ENCODE data around the gene SERPINA1. TPM values are rescaled to one million over a fixed set of nuclear protein-coding genes. Genes with fewer than 3 reads are reported as not detected.

Gene SERPINA1
- total RNA-seq, 4 donors from 2014 or later = 10.5 to 25.4 (median 18.9) TPM

- H3K9me3 ChIP-seq = no peaks in the 10 kb centered on the region
- H3K4me3 ChIP-seq (replicated peaks in 1 of 3) = no peak overlapping the region
- 21 to 29% methylated on average over 4 of the region's 4 CpGs for WGBS, 2 donors
- no peaks in the 10 kb centered on the region for H3K4me1 ChIP-seq
- TF ChIP-seq, protein P1, sequence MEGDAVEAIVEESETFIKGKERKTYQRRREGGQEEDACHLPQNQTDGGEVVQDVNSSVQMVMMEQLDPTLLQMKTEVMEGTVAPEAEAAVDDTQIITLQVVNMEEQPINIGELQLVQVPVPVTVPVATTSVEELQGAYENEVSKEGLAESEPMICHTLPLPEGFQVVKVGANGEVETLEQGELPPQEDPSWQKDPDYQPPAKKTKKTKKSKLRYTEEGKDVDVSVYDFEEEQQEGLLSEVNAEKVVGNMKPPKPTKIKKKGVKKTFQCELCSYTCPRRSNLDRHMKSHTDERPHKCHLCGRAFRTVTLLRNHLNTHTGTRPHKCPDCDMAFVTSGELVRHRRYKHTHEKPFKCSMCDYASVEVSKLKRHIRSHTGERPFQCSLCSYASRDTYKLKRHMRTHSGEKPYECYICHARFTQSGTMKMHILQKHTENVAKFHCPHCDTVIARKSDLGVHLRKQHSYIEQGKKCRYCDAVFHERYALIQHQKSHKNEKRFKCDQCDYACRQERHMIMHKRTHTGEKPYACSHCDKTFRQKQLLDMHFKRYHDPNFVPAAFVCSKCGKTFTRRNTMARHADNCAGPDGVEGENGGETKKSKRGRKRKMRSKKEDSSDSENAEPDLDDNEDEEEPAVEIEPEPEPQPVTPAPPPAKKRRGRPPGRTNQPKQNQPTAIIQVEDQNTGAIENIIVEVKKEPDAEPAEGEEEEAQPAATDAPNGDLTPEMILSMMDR (IDR thresholded peaks at IDR 0.05) = no peak
- no peak for TF ChIP-seq POLR2A (IDR thresholded peaks at IDR 0.05)
- H3K36me3 ChIP-seq = no peaks in the 10 kb centered on the region
- intact Hi-C loops (cut with DNase I) = no loop called here
- DNase-seq = no peak
- H3K27me3 ChIP-seq = no peaks in the 10 kb centered on the region
- H3K27ac ChIP-seq = no peak overlapping the region
Observed at GRCh38 chr14:94408546-94409095, 20.2 kb upstream of the SERPINA1 start.

DNA sequence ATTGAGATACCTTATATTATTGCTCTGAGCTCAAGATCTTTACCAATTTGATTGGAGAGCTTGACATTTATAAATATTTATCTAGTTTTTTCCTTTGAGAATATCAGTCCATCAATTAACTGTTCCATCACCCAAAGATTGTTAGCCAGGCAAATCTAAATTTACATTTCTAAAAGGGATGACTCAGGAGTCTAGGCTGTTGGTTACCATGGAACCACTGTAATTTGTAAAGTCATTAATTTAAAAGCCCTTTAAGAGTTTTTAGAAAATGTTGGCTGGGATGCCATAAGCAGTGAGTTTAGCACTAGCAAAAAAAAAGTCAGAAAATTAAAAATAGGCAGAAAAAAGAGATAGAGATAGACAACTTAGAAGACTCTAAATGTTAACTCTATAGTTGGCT is 19.5 kb upstream of the SERPINA1 start:
- Histone ChIP-seq H3K27me3 (no peaks in the 10 kb centered on the region), H3K27ac (no peak overlapping the region), H3K4me1 (no peaks in the 10 kb centered on the region), H3K4me3 (replicated peaks in 1 of 3) (no peak overlapping the region), H3K9me3 (no peaks in the 10 kb centered on the region), H3K36me3 (no peaks in the 10 kb centered on the region)
- TF ChIP-seq POLR2A (IDR thresholded peaks at IDR 0.05) = no peak
- TF ChIP-seq, protein P1 (IDR thresholded peaks at IDR 0.05) = no peak
- DNase-seq = no peak
- intact Hi-C loops (cut with DNase I) = no loop called here

DNA sequence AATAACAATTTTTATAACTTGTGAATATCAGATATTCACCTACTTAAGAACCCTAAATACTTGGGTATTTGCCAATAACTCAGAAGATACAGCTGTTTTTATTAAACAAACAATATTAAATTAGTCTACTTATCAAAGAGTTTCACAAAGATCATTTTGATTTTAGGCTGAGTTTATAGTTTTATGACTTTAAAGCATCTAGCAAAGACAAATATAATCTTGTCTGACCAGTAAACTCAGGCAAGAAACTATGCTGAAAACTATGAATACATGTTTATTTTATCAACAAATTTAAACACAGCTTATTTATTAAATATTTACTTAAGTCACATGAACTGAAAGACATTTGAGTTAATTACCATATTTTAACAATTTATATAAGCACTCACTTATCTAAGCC is 18.5 kb upstream of the SERPINA1 start:
- no peaks in the 10 kb centered on the region for H3K4me1 ChIP-seq
- H3K27ac ChIP-seq = no peak overlapping the region
- no peaks in the 10 kb centered on the region for H3K27me3 ChIP-seq
- DNase-seq = no peak
- H3K36me3 ChIP-seq = no peaks in the 10 kb centered on the region
- TF ChIP-seq, protein P1 (IDR thresholded peaks at IDR 0.05) = no peak
- TF ChIP-seq POLR2A (IDR thresholded peaks at IDR 0.05) = no peak
- intact Hi-C loops (cut with DNase I) = no loop called here
- H3K9me3 ChIP-seq = no peaks in the 10 kb centered on the region
- no peak overlapping the region for H3K4me3 ChIP-seq (replicated peaks in 1 of 3)

DNA sequence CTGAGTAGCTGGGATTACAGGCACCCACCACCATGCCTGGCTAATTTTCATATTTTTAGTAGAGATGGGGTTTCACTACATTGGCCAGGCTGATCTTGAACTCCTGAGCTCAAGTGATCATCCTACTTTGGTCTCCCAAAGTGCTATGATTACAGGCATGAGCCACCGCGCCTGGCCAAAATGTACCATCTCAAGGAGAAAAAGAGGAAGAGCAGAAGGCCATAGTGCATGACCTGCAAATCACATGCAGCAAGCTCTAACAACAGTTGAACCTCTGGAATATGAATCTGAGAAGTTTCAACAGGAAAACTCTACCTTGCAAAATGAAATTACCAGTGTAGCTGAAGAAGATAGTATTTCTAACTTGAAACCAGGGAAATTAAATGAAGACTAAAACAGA is 17.1 kb upstream of the SERPINA1 start:
- 96 to 100% methylated on average over 2 of the region's 2 CpGs for WGBS, 2 donors
- Histone ChIP-seq H3K36me3 (no peaks in the 10 kb centered on the region), H3K9me3 (no peaks in the 10 kb centered on the region), H3K4me3 (replicated peaks in 1 of 3) (no peak overlapping the region), H3K27me3 (no peaks in the 10 kb centered on the region), H3K4me1 (no peaks in the 10 kb centered on the region), H3K27ac (no peak overlapping the region)
- intact Hi-C loops (cut with DNase I) = no loop called here
- DNase-seq = no peak
- TF ChIP-seq, protein P1 (IDR thresholded peaks at IDR 0.05) = no peak
- no peak for TF ChIP-seq POLR2A (IDR thresholded peaks at IDR 0.05)

DNA sequence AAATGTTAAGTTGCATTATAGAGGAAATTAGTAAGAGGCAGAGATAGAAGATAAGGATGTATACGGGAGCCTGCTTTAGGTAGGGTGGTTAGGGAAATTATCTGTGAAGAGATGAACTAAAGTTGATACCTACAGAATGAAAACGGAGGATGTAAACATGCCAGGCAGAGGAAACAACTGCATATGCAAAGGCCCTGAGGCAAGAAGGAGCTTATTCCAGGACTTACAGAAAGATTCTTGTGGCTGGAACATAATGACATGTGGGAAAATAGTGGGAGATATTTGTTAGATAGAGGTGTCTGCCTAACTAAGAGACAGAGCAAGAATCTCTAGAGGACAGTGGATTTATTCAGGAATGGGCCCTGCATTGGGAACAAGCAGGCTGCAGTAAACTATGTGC is 16.2 kb upstream of the SERPINA1 start:
- WGBS, 2 donors = 93 to 94% methylated on average over 2 of the region's 2 CpGs

More for the DNA sequence above, 16.2 kb upstream of the SERPINA1 start:
- Histone ChIP-seq H3K9me3 (no peaks in the 10 kb centered on the region), H3K27me3 (no peaks in the 10 kb centered on the region), H3K4me3 (replicated peaks in 1 of 3) (no peak overlapping the region), H3K4me1 (no peaks in the 10 kb centered on the region), H3K36me3 (no peaks in the 10 kb centered on the region), H3K27ac (no peak overlapping the region)
- intact Hi-C loops (cut with DNase I) = no loop called here
- no peak for DNase-seq
- TF ChIP-seq, protein P1 (IDR thresholded peaks at IDR 0.05) = no peak
- TF ChIP-seq POLR2A (IDR thresholded peaks at IDR 0.05) = no peak
